ENCODE data around the gene SINHCAF.

SINHCAF gene

DNA sequence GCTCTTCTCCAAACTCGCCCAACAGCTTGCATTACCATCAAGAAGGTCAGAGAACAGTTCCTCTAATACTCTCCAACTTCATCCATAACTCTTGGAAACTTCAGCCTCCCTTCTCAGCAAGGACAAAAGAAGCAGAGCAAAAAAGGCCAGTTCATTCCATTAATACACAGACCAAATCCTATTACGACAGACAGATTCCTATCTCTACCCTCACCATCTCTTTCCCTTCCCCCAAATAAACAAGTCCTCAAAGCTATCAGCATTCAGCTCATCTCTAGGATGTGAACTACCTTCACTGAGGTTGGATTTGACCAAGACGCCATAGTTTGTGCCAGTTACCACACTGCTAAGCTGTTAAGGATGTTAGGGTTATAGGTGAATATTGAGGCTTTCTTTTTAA, 25.2 kb downstream of the SINHCAF start:
- H3K4me3 ChIP-seq (ENCODE audit: low read length) = no peak overlapping the region
- H3K79me2 ChIP-seq (ENCODE audit: control insufficient read depth, low read length) = peaks cover 96% of the 10 kb centered on the region
- H3F3A ChIP-seq (ENCODE audit: control insufficient read depth, insufficient read depth) = no peaks in the 10 kb centered on the region
- H3K36me3 ChIP-seq (ENCODE audit: control insufficient read depth, low read length) = peaks cover 92% of the 10 kb centered on the region
- TF ChIP-seq, protein P1, sequence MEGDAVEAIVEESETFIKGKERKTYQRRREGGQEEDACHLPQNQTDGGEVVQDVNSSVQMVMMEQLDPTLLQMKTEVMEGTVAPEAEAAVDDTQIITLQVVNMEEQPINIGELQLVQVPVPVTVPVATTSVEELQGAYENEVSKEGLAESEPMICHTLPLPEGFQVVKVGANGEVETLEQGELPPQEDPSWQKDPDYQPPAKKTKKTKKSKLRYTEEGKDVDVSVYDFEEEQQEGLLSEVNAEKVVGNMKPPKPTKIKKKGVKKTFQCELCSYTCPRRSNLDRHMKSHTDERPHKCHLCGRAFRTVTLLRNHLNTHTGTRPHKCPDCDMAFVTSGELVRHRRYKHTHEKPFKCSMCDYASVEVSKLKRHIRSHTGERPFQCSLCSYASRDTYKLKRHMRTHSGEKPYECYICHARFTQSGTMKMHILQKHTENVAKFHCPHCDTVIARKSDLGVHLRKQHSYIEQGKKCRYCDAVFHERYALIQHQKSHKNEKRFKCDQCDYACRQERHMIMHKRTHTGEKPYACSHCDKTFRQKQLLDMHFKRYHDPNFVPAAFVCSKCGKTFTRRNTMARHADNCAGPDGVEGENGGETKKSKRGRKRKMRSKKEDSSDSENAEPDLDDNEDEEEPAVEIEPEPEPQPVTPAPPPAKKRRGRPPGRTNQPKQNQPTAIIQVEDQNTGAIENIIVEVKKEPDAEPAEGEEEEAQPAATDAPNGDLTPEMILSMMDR (IDR thresholded peaks at IDR 0.05; ENCODE audit: low read depth, low read length, poor library complexity, severe bottlenecking) = no peak
- H3K4me2 ChIP-seq (ENCODE audit: low read length) = no peak overlapping the region
- H3K27ac ChIP-seq (ENCODE audit: low read depth, low read length) = no peak overlapping the region
- H3K27me3 ChIP-seq (ENCODE audit: control insufficient read depth, low read length) = no peaks in the 10 kb centered on the region
- peaks cover 23% of the 10 kb centered on the region; the same call in 1 of the 2 replicates for H4K20me1 ChIP-seq (ENCODE audit: control insufficient read depth, insufficient read depth, low read depth, low read length)
- no peaks in the 10 kb centered on the region for H3K9me3 ChIP-seq (ENCODE audit: control insufficient read depth, insufficient read depth, low read length)
- H3K9me2 ChIP-seq (replicated peaks; ENCODE audit: control insufficient read depth, low read length) = no peaks in the 10 kb centered on the region
- H3K4me1 ChIP-seq (ENCODE audit: control insufficient read depth, low read length) = peaks cover 56% of the 10 kb centered on the region

DNA sequence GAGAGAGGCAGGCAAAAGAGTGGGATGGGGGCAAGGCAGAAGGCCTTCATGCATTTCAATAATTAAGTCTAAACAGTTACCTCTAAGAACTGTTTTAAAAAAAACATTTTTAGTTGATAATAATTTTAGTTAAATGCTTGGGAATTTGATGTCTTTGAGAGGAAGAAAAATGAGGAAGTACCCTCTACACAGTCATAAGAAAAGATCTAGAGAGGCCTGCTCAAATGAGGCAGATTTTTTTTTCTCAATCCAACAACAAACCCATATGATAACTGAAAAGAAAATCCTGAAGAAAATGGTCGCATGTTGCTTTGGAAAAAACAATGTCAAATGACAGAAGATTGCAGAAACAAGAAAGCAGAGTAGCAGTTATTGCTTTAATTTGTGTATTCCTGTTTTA, 25.6 kb downstream of the SINHCAF start:
- TF ChIP-seq, protein P1 (IDR thresholded peaks at IDR 0.05; ENCODE audit: low read depth, low read length, poor library complexity, severe bottlenecking) = no peak
- no peak for TF ChIP-seq EZH2phosphoT487 (IDR thresholded peaks at IDR 0.05; ENCODE audit: borderline replicate concordance, low read length)
- peaks cover 56% of the 10 kb centered on the region for H3K4me1 ChIP-seq (ENCODE audit: control insufficient read depth, low read length)
- peaks cover 22% of the 10 kb centered on the region; the same call in 1 of the 2 replicates for H4K20me1 ChIP-seq (ENCODE audit: control insufficient read depth, insufficient read depth, low read depth, low read length)
- no peaks in the 10 kb centered on the region for H3K27me3 ChIP-seq (ENCODE audit: control insufficient read depth, low read length)
- H3K9me2 ChIP-seq (replicated peaks; ENCODE audit: control insufficient read depth, low read length) = no peaks in the 10 kb centered on the region
- H3K9me3 ChIP-seq (ENCODE audit: control insufficient read depth, insufficient read depth, low read length) = no peaks in the 10 kb centered on the region
- peaks cover 90% of the 10 kb centered on the region for H3K36me3 ChIP-seq (ENCODE audit: control insufficient read depth, low read length)
- peaks cover 94% of the 10 kb centered on the region for H3K79me2 ChIP-seq (ENCODE audit: control insufficient read depth, low read length)
- no peaks in the 10 kb centered on the region for H3F3A ChIP-seq (ENCODE audit: control insufficient read depth, insufficient read depth)
- no peak overlapping the region for H3K4me2 ChIP-seq (ENCODE audit: low read length)
- no peak overlapping the region for H3K27ac ChIP-seq (ENCODE audit: low read depth, low read length)
- H3K4me3 ChIP-seq (ENCODE audit: low read length) = no peak overlapping the region

DNA sequence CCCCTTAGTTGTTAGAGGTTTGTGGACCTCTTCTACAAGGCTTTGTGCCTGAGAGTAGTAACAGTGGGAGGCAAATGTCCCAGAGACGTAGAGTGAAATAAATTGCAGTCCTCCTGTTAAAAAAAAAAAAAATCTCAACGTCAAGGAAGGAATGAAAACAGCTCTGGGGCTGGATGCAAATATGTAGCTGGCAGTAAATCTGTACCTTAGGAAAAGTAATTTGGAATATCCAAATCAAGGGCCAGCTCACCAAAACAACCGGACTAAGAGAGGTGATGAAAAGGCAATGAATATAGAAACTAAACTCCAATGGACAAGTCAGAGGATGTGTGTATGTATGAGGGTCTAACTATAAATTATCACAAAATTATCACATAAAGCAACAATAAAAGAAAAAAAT, 27.0 kb downstream of the SINHCAF start:
- Histone ChIP-seq H3K27ac (ENCODE audit: low read depth, low read length) (no peak overlapping the region), H3F3A (ENCODE audit: control insufficient read depth, insufficient read depth) (peaks cover 4% of the 10 kb centered on the region; the same call in 1 of the 2 replicates), H3K4me1 (ENCODE audit: control insufficient read depth, low read length) (peaks cover 56% of the 10 kb centered on the region), H3K36me3 (ENCODE audit: control insufficient read depth, low read length) (peaks cover 90% of the 10 kb centered on the region), H4K20me1 (ENCODE audit: control insufficient read depth, insufficient read depth, low read depth, low read length) (peaks cover 18% of the 10 kb centered on the region; the same call in 1 of the 2 replicates), H3K79me2 (ENCODE audit: control insufficient read depth, low read length) (peaks cover 90% of the 10 kb centered on the region), H3K27me3 (ENCODE audit: control insufficient read depth, low read length) (no peaks in the 10 kb centered on the region), H3K4me2 (ENCODE audit: low read length) (no peak overlapping the region), H3K4me3 (ENCODE audit: low read length) (no peak overlapping the region), H3K9me2 (replicated peaks; ENCODE audit: control insufficient read depth, low read length) (no peaks in the 10 kb centered on the region), H3K9me3 (ENCODE audit: control insufficient read depth, insufficient read depth, low read length) (no peaks in the 10 kb centered on the region)
- no peak for TF ChIP-seq EZH2phosphoT487 (IDR thresholded peaks at IDR 0.05; ENCODE audit: borderline replicate concordance, low read length)
- TF ChIP-seq, protein P1 (IDR thresholded peaks at IDR 0.05; ENCODE audit: low read depth, low read length, poor library complexity, severe bottlenecking) = no peak
